GM12864 (cell line): Measurements from ENCODE around the gene ERC1.

Source experiments
- DNase-seq: peaks from one replicate; pipeline ENCODE4 v3.0.0-alpha.2; 2011; ENCODE audit warnings: low read depth
- H3K4me3 ChIP-seq: 2 replicates; pipeline ENCODE4 v1.5.1; 2011; ENCODE audit warnings: mild to moderate bottlenecking, low read depth, low read length, control low read depth
- TF ChIP-seq, protein P1 (sequence below): IDR thresholded peaks from 2 replicates; pipeline ENCODE4 v1.5.1; 2011; ENCODE audit warnings: low read depth, mild to moderate bottlenecking, moderate library complexity, low read length, control low read depth, inconsistent platforms; ENCODE audit errors: missing control alignments

Gene ERC1

DNA sequence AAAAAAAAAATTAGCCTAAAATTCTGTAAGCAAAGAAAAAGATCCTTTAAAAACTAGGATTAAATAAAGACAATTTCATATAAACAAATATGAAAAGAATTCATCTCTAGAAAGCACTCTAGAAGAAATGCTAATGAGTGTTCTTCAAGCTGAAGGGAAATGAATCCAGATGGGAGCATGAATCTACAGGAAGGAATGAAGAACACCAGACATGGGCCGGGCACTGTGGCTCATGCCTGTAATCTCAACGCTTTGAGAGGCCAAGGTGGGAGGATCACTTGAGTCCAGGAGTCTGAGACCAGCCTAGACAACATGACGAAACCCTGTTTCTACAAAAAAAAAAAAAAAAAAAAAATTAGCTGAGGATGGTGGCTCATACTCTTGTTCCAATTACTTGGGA lies 306.2 kb downstream of the ERC1 start:
- no peak for DNase-seq
- TF ChIP-seq, protein P1, sequence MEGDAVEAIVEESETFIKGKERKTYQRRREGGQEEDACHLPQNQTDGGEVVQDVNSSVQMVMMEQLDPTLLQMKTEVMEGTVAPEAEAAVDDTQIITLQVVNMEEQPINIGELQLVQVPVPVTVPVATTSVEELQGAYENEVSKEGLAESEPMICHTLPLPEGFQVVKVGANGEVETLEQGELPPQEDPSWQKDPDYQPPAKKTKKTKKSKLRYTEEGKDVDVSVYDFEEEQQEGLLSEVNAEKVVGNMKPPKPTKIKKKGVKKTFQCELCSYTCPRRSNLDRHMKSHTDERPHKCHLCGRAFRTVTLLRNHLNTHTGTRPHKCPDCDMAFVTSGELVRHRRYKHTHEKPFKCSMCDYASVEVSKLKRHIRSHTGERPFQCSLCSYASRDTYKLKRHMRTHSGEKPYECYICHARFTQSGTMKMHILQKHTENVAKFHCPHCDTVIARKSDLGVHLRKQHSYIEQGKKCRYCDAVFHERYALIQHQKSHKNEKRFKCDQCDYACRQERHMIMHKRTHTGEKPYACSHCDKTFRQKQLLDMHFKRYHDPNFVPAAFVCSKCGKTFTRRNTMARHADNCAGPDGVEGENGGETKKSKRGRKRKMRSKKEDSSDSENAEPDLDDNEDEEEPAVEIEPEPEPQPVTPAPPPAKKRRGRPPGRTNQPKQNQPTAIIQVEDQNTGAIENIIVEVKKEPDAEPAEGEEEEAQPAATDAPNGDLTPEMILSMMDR: no peak

DNA sequence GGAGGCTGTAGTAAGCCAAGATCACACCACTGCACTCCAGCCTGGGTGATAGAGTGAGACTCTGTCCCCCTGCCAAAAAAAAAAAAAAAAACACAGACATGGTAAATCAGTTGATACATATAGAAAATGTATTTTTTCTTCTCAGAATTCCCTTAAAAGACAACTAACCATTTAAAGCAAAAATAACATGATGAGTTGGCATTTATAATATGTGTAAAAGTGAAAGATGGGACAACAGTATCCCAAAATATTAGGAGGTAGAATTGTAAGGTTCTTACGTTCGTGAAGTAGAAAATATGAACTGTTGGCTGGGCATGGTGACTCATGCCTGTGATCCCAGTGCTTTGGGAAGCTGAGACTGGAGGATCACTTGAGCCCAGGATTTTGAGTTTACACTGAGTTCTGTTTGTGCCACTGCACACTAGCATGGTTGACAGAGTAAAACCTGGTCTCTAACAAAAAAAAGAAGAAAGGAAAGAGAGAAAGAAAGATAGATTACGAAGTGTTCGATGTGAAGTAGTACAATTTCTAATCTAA lies 306.7 kb downstream of the ERC1 start:
- H3K4me3 ChIP-seq: no peak overlapping the region
- DNase-seq: no peak
- TF ChIP-seq, protein P1: no peak

More for the DNA sequence above, 306.2 kb downstream of the ERC1 start:
- no peak overlapping the region for H3K4me3 ChIP-seq

DNA sequence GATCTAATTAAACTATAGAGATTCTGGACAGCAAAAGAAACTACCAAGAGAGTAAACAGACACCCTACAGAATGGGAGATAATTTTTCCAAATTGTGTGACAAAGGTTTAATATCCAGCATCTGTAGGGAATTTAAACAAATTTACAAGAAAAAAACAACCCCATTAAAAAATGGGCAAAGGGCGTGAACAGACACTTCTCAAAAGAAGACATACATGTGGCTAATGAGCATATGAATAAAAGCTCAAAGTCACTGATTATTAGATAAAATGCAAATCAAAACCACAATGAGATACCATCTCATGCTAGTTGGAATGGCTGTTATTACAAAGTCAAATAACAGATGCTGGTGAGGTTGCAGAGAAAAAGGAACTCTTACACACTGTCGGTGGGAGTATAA lies 309.4 kb downstream of the ERC1 start:
- TF ChIP-seq, protein P1: no peak
- no peak for DNase-seq
- no peak overlapping the region for H3K4me3 ChIP-seq

DNA sequence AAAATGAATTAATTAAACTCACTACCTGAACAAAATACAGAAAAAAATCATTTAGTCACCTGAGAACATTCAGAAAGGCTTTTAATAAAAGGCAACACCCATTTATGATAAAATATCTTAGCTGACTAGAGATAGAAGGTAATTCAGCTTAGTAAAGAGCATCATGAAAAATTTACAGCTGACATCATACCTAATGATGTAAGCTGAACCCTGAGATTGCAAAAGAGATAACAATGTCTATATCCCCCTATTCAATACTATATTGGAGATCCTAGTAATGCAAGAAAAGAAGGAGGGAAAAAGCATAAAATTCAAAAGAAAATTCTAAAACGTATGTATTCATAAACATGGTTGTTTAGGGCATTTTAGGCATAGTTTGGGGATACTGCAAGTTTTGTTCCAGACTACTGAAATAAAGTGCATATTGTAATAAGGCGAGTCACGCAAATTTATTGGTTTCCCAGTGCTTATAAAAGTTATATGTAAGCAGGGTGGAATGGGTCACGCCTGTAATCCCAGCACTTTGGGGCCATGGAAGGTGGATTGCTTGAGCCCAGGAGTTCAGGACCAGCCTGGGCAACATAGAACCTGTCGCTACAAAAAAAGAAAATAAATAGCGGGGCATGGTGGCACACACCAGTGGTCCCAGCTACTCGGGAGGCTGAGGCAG lies 311.3 kb downstream of the ERC1 start:
- TF ChIP-seq, protein P1: no peak
- DNase-seq: no peak
- H3K4me3 ChIP-seq: no peak overlapping the region

DNA sequence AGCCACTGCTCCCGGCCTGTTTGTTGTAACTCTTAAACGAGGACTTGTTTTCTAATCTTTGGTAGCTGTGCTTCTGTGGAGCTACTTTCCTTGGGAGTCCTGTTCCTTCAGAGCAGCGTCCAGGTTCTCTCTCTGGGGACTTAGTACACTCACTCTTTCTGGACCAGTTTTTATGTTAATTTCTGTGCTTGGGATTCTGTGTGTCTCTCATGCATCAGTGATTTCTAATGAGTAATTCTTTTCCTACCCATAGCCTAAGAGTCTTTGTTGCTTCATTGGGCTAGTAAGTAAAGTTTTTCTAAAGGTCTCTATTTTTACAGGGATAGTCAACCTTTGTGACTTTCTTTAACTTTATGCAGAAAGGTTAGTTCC lies 314.0 kb downstream of the ERC1 start:
- TF ChIP-seq, protein P1: no peak
- no peak for DNase-seq
- H3K4me3 ChIP-seq: no peak overlapping the region

DNA sequence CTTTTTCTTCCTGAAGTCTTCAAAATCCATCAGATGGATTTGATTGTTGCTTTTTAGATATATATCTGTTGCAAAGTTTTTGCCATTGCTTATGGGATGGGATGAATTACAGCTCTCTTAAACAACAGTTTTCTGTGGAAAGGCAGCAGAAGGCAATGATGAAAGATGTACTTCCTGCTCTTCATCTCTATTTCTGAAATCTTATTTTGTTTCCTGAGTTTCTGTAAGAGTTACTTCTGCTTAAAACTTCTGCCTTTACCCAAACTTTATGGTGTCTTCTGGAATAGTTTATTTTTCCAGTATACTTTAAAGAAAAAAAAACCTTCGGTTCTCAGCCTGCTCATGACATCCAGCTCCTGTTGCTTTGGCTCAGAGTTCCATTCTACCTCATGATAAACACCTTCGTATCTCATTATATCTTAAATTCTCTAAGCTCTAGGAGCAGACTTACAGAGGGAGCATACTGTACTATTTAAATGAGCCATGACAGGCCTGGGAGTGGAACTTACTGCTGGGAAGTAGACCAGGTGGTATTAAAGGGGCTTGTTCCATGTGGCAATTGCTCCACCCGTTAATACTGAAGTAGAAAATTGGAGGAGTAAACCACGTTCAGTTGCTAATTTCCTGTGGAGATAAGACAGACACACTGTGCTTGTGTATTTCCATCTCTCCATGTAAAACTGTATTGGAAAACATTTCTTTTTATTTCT lies 314.9 kb downstream of the ERC1 start:
- H3K4me3 ChIP-seq: no peak overlapping the region
- TF ChIP-seq, protein P1: no peak
- DNase-seq: no peak
